NOMO-1 treated with dmso at 0.1 percent for 144 hours (cell line): ENCODE results near the gene SPRED2.
A peak's percentile ranks its signal among the peaks of the same experiment; 100 is the strongest.

Source experiments
- DNase-seq: peaks from one replicate; lab custom pipeline; 2025; ENCODE audit not compliant: unreplicated experiment; lab: John Stamatoyannopoulos, UW

Gene SPRED2

GRCh38 chr2:65368468-65368867 is 63.9 kb downstream of the SPRED2 start:
- no peak for DNase-seq

DNA sequence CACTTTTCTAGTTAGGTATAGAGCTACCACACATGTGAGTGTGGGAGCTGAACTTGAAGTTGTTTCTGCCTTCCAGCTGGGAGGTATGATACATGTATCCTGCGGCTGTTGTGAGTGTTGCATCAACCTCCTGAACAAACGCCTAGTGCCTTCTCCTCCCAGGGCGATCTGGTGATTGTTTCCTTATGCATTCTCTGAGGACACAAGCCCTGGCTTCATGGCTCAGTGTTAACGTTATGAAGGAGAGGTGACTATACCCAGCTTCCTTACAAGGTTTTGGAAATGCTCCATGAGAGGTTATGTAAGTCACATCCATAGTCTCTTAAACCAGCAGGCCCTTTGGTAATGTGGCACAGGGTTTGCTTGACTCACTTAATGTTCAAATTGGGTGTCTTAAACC is 64.9 kb downstream of the SPRED2 start:
- no peak for DNase-seq

GRCh38 chr2:65366595-65367125 is 65.7 kb downstream of the SPRED2 start:
- peak; percentile 69 for DNase-seq

DNA sequence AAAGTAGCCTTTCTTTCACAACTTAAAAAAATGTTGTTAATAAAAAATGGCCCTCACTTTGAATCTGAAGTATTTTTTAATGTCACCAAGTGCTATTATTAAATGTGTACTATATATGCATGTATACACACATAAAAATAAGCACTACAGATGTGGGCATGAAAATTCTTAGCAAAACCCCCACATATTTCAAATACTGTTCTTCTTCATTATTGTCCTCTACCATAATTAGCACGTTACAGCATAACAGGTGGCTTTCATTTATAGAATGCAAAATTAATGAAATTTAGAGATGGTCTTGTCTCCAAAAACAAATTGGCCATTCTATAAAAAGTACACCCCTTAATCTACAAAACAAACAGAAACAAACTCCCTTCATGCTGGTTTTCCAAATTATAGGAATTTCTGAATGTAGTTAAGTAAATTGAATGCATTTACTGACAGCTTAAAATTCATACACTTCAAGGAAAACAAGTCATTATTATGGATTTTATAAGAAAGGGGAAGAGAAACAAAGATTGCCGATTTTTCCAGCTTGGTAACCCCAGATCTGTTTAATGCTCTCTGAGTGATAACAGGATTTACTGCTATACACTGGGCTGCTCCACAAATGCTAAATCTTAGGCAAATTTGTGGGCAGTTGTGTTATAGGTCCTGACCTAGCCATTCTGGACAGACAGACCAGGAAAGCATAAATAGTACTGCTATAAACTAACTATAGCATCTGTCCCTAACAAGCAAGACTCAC is 67.2 kb downstream of the SPRED2 start:
- no peak for DNase-seq

DNA sequence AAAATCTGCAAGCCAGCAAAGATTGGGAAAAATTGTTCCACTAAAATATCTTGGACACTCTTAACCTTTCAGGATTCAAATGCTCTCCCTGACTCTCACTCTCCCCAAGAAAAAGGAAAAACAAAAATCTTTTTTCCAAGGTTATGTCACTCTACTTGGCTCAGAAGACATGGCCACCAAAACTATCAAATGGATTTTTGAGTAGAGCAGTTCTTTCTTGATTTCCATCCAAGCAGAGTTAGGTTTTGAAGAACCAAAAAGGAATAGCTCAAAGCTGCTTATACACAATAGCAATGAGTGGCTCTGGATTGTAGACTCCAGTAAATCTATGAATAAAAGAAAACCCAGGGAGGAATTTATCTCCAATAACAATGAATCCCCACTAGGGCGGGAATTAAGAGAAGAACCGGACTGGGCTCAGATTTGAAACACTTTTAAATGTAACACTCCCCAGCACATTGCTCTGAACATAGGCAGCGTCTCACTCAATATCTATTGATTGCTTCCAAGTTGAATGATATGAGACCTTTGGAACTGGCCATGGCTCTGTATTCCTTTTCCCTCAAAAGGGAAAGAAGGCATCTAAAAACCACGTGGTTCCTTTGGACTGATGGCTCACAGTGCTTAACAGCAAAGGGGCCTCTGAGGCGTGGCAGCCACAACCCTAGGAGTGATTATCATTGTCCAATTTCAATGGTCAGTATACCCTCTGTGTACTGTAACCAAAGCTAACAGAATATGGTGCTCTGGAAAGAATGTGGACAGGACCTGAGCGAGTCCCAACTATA is 68.3 kb downstream of the SPRED2 start:
- DNase-seq = no peak

DNA sequence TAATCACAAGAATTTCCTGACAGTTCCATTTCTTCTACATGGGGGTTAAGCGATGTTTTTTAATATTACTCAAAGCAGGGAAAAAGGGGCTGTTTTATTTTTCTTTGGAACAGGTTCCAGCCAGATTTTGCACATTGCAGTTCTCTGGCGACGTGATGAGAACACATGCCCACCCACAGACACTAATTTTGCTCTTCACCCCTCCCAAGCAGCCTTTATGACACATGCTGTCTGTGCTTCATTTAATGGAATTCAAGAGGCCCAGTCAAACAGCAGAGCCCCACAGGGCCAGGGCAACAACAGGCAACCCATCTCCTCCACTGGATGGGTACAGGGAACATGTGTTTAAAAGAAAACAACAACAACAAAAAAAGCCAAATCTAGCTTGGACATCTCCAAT is 70.8 kb downstream of the SPRED2 start:
- DNase-seq = no peak

DNA sequence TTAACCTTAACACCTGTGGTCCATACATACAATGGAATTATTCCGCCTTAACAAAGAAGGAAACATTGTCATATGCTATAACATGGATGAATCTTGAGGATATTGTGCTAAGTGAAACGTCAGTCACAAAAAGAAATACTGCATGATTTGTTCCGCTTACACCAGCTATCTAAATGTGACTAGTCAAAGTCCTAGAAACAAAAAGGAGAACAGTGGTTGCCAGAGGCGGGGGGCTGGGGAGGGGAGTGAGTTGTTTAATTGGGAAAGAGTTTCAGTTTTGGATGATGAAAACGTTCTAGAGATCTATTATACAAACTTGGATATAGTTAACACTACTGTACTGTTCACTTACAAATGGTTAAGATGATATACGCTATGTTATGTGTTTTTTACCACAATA is 72.0 kb downstream of the SPRED2 start:
- no peak for DNase-seq

- DNase-seq = no peak
Measured at GRCh38 chr2:65358678-65359400, 73.6 kb downstream of the SPRED2 start.

GRCh38 chr2:65357959-65358294 is 74.5 kb downstream of the SPRED2 start:
- no peak for DNase-seq

DNA sequence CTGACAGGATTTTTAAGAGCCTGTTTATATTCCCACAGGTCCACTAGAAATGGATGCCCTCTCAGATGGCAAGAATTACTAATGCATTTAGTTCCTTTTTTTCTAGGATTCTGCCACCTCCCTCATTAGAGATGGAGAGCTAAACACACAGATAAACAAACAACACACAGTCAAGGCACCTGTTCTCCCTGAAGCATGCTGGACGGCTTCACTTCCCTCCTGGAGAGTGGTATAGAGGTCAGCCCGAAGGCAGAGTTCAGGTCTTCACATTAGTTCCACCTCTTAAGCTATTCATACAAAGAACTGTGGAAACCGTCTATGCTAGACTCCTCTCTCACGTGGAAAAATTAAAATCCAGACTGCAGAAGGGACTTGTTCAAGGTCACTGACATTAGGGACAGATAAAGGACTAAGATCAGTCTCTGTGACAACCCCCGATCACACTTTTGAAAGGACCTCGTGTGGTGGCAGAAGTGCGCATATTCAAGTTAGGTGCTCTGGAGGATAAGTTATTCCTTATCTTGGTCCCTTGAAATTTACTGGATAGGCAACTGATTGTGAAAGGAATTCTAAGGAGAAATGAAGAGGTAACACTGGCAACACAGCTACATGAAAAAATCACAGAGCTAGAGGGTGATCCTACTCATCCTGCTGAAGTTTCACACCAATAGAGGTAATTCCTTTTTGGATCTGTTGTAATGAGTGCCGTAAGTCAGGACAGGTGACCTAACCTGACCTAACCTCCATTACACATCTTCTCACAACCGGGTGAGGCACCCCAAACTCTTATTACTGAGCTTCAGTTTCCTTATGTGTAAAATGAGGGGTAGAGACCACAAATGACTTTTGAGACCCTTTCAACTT is 75.1 kb downstream of the SPRED2 start:
- DNase-seq = no peak

DNA sequence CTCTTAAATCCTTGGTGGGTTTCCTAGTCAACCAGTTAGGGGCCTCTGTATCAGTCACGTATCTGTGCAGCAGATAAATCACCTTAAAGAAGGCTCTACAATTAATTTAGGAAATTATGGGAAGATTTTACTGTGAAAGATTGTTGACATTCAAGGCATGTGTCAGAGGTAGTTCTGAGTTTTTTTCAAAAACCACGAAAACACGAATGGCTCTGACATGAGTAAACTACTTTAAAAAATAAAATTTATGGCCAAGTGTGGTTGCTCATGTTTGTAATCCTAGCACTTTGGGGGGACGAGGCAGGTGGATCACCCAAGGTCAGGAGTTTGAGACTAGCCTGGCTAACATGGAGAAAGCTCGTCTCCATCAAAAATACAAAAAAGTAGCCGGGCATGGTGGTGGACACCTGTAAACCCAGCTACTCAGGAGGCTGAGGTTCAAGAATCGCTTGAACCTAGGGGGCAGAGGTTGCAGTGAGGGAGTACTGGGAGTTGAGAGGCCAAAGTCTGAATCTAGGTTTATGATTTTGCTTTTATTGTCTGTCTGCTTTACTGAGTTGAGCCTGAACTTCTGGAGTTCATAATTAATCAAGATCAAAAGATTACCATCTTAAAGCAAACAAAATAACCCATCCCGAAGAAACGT is 77.1 kb downstream of the SPRED2 start:
- no peak for DNase-seq

DNA sequence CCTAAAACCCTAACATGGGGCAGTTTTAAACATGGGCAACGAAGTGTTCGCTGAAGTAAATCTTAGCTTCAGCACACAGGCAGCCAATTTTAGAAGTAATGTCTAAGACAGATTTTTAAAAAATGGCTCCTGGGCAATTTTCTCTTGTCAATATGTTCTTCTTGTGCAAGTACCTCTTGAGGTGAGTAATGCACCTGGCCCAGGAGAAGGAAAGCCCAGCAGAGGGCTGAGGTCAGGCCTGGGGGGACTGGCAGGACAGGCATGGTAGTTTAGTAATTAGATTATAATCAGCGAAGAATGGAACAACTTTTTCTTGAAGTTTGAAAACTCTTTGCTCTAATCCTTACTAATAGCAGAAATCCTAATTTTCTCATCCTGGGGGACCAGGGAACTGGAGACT is 77.6 kb downstream of the SPRED2 start:
- DNase-seq = no peak

- no peak for DNase-seq
Measured at GRCh38 chr2:65353927-65354326, 78.5 kb downstream of the SPRED2 start.

GRCh38 chr2:65353046-65353445 is 79.4 kb downstream of the SPRED2 start:
- no peak for DNase-seq

- DNase-seq = no peak
Measured at GRCh38 chr2:65351948-65352595, 80.3 kb downstream of the SPRED2 start.

DNA sequence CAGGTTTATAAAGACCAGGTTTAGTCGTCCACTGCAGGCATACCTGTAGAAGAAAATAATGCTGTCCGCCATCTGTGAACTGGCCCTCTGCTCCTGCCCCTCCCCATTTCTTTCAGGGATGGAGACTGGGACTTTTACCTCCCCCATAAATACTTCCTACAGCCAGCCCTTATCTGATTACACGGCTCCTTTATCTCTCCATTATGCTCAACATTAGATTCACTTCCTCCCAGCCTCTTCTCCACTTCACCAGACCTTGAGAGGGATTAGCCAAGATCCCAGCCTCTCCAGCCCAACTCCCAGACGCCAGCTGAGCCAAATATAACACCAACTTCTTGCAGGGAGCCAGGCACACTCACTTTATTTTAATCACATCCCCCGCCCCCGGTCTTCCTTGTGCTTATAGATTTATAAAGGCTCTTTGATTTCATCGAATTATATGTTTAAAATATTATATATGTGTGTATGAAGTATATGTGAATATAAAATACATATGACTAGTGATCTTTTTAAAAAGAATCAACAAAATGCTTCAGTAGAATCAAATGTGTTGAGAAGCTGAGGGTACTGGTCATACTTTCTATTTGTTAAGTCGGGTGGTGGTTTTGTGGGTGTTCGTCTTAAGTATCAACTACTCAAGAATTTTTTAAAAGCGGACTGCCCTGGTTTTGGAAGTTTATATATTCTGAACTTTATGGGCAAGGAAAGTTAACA is 81.0 kb downstream of the SPRED2 start:
- DNase-seq = no peak

DNA sequence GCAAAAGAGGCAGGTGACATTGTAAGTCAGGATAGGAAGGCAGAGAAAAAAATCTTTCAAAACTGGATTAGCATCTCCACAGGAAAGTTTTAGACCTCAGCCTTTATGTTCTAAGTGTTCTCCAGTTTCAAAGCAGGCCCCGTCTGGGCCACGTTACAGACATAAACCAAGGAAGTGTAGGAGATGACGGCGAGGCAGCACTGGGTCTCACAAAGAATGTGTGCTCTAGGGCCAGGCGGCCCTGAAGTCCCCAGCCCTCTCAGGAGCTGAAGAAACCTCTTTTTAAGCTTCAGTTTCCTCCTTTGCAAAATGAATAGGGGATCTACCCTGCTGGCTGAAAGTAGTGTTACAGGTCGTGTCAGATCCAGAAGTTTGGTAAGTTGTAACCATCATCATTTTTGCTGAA is 81.7 kb downstream of the SPRED2 start:
- no peak for DNase-seq

DNA sequence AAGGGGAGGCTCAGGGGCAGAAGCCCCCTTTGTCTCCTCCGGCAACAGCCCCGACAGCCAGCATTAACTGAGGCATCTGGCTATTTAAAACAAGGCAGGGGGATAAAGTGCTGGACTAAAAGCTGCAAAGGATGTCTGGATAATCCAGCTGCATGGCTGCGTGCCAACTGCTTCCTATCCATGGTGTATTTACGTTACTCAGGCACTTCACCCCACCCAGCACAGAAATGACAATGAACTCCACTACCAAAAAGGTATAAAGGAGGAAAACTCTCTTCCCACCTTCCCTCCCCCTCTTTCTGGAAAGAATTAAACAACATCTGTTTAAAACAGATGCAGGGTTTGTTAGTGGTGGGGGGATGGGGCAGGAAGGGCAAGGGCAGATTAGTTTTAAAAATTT is 82.5 kb downstream of the SPRED2 start:
- no peak for DNase-seq

GRCh38 chr2:65347913-65348312 is 84.5 kb downstream of the SPRED2 start:
- DNase-seq = no peak
